HG03175 (cell line): ENCODE measurements around the gene RCOR1.
A peak's percentile ranks its signal among the peaks of the same experiment; 100 is the strongest.

Experiments used
- ATAC-seq: cut with Tn5 transposase; IDR thresholded peaks from one replicate; pipeline ENCODE4 v1.9.1; 2021; ENCODE audit warnings: mild to moderate bottlenecking, moderate library complexity; ENCODE audit not compliant: unreplicated experiment

RCOR1 gene

DNA sequence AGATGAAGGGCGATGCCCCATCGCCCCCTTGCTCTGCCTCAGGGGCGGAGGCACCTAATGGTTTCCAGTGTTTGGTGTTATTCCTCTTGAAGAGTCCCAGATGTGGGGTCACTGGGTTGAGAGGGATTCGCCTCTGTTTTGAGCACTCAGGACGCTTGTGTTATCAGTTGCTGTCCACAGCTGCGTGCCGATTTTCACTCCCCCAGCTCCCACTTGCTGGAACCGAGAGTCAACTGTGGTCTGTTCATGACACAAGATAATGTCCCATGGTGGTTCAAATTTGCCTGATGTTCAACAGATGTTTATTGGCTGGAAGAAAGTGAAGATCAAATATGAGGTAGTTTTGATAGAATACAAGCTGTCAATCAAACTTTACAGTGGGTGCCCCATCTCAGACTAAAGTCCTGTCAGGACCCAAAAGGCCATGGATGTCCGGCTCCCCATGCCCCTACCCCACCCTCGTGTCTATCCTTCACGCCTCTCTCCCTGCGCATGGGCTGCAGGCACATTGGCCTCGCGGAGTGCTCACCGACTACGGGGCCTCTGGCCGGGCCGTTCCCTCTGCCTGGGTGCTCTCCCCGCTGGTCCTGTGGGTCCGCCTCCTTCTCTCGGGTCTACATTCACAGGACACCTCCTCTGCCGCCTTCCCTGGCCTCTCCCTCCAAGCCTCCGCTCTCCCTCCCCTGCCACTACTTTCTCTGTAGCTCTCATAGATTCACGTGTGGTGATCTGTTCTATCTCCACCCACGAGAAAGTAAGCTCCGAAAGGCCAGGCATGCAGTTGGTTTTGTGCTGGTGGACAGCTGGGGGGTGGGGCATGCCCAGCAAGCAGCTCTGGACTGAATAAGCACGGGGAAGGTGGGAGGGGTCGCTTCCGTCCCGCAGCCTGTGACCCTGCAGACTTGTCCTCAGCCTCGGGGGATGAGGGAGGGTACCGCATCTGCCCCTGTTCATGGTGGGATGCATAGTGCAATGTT lies 178.0 kb downstream of the RCOR1 start:
- no peak for ATAC-seq

GRCh38 chr14:102771144-102771543 lies 178.7 kb downstream of the RCOR1 start:
- ATAC-seq: no peak

- ATAC-seq: no peak
Observed at GRCh38 chr14:102772781-102773570, 180.5 kb downstream of the RCOR1 start.

- ATAC-seq: peak; percentile 42
Observed at GRCh38 chr14:102774391-102775153, 182.1 kb downstream of the RCOR1 start.

- ATAC-seq: no peak
Observed at GRCh38 chr14:102775855-102776760, 183.7 kb downstream of the RCOR1 start.

- peak; percentile 59 for ATAC-seq
Observed at GRCh38 chr14:102776761-102777710, 184.6 kb downstream of the RCOR1 start, which contains the start of gene TRAF3. TRAF3 (plus strand) TSS chr14:102777449; CDS start chr14:102870202, 92,753 bp downstream.

DNA sequence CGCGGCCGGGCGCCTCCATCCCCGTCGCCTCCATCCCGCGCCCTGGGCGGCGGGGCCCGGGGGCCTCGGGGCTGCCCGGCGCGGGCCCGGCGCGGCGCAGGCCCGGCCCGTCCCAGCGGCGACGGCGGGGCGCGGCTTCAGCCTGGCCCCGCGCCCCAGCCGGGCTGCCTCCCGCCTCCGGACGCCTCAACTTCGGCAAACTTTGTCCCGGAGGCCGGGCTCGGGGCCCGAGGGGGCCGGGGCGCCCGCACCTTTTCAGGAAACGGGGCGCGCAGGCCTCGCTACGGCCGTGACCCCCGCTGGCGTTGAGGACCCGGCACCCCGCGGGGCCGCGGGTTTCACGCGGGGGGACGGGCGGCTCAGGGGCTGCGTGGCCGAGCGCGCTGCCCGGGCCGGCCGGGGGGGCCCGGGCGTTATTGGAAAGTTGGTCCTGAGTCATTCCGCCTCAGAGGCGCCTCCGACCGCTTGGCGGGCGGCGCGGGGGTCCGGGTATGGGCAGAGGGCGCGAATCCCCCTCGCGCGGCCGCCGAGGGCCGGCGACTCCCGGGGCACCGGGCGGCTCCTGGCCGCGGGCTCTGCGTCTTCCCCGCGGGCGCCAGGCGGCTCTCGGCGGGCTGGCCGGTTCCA lies 185.4 kb downstream of the RCOR1 start:
- ATAC-seq: peak; percentile 1

- ATAC-seq: no peak
Observed at GRCh38 chr14:102778338-102779083, 186.1 kb downstream of the RCOR1 start.

GRCh38 chr14:102779084-102779462 lies 186.6 kb downstream of the RCOR1 start:
- no peak for ATAC-seq

DNA sequence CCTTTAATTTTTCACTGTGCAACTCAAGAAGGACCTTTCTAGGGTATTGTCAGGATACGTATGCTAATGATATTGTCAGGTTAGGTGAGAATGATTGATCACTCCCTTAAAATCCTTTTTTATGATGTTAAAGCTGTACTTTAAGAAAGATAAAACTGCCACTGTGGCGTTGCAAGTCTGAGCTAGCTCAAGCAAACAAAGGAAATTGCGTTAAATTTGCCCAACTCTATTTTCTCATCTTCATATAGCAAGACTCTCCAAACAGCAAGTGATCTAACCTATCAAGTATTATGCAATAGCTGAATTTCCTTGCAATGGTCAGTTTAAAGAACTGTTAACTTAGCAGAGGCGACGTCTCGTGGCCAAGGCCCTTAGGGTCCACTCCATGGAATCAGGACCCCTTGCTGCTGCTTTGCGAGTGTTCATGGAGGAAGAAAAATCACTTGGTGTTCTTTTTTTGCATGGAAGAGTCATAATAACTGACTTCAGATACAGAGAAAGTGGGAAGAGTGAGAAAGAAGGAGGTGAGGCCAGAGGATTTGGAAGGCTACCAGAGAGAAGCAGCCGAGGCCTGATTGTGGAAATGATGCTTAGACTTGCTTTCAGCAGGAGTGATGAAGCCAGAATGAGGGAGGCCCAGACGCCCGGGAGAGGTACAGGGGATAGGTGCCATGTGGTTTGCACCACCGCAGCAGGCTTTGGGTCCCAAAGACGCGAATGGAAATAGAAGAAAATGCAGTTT lies 187.3 kb downstream of the RCOR1 start:
- no peak for ATAC-seq
